ENCODE data around the gene PSMC2.
"Not testable (repeated sequence)": the region's sequence is repeated elsewhere in the genome, so short reads cannot be mapped to it uniquely, and the experiment has no call there.

The PSMC2 gene

GRCh38 chr7:103380395-103381191 lies 33.1 kb downstream of the PSMC2 start:
- DNase-seq: no peak

GRCh38 chr7:103381280-103382031 lies 34.0 kb downstream of the PSMC2 start:
- no peak for DNase-seq

- no peak for DNase-seq
Observed at GRCh38 chr7:103382032-103382402, 34.6 kb downstream of the PSMC2 start.

GRCh38 chr7:103387242-103387641 lies 39.8 kb downstream of the PSMC2 start:
- no peak for DNase-seq

- no peak for DNase-seq
Observed at GRCh38 chr7:103388469-103389140, 41.2 kb downstream of the PSMC2 start.

- DNase-seq: no peak
Observed at GRCh38 chr7:103389263-103389662, 41.8 kb downstream of the PSMC2 start.

- DNase-seq: no peak
Observed at GRCh38 chr7:103391150-103391549, 43.7 kb downstream of the PSMC2 start.

- no peak for DNase-seq
Observed at GRCh38 chr7:103391976-103392375, 44.5 kb downstream of the PSMC2 start.

- DNase-seq: no peak
Observed at GRCh38 chr7:103394566-103394965, 47.1 kb downstream of the PSMC2 start.

GRCh38 chr7:103395071-103395470 lies 47.6 kb downstream of the PSMC2 start:
- no peak for DNase-seq

GRCh38 chr7:103396471-103396870 lies 49.0 kb downstream of the PSMC2 start:
- no peak for DNase-seq

GRCh38 chr7:103398483-103399127 lies 51.2 kb downstream of the PSMC2 start:
- DNase-seq: no peak

GRCh38 chr7:103399687-103400086 lies 52.2 kb downstream of the PSMC2 start:
- not testable (repeated sequence) for DNase-seq

GRCh38 chr7:103405789-103406613 lies 58.6 kb downstream of the PSMC2 start:
- not testable (repeated sequence) for DNase-seq

GRCh38 chr7:103412151-103412550 lies 64.7 kb downstream of the PSMC2 start:
- no peak for DNase-seq

- no peak for DNase-seq
Observed at GRCh38 chr7:103413407-103413806, 66.0 kb downstream of the PSMC2 start.

- DNase-seq: no peak
Observed at GRCh38 chr7:103418241-103418640, 70.8 kb downstream of the PSMC2 start.
